Stomach (tissue), 9 donors: ENCODE measurements around the gene NRG4. TPM values are rescaled to one million over a fixed set of nuclear protein-coding genes. Genes with fewer than 3 reads are reported as not detected.
"Not testable (repeated sequence)": the region's sequence is repeated elsewhere in the genome, so short reads cannot be mapped to it uniquely, and the experiment has no call there.

ENCODE experiments used
- DNase-seq, 2 donors: peaks; one replicate each; pipeline versions ENCODE4 v3.0.0 to v3.0.0-alpha.2; 2013 to 2019
- H3K27ac ChIP-seq, 5 donors: fragments of 200-600 bp in 4 of 5; sonication (generic) in 4 of 5; one replicate each; pipeline ENCODE4 v1.5.1; 2013 to 2019; ENCODE audit warnings: mild to moderate bottlenecking in 1 of 5, moderate library complexity in 1 of 5
- H3K27me3 ChIP-seq, 3 donors: fragments of 200-600 bp; sonication (generic); one replicate each; pipeline ENCODE4 v1.5.1; 2017 to 2019; ENCODE audit warnings: mixed run types in 1 of 3
- H3K36me3 ChIP-seq, 4 donors: fragments of 200-600 bp; sonication (generic); 1 replicate in 3 of 4; 2 replicates in 1 of 4; pipeline ENCODE4 v1.5.1; 2016 to 2019
- H3K4me1 ChIP-seq, 4 donors: fragments of 200-600 bp; sonication (generic); one replicate each; pipeline ENCODE4 v1.5.1; 2016 to 2019
- H3K4me3 ChIP-seq, 4 donors: fragments of 200-600 bp; sonication (generic) in 3 of 4; one replicate each; pipeline ENCODE4 v1.5.1; 2016 to 2019; ENCODE audit warnings: mild to moderate bottlenecking in 1 of 4
- H3K9me3 ChIP-seq, 4 donors: fragments of 200-600 bp; sonication (generic); one replicate each; pipeline ENCODE4 v1.5.1; 2016 to 2019
- CTCF ChIP-seq, 7 experiments: fragments of 450-650 bp in 4 of 7; fragments of 200-600 bp in 3 of 7; sonication (generic) in 3 of 7; IDR thresholded peaks; one replicate each; pipeline ENCODE4 v1.5.1; 2016 to 2019; ENCODE audit warnings: antibody characterized with exemption in 7 of 7, control low read depth in 2 of 7, mild to moderate bottlenecking in 1 of 7
- EP300 ChIP-seq: sonication (generic); formaldehyde crosslinking; IDR thresholded peaks from one replicate; pipeline ENCODE4 v1.6.1; 2017; ENCODE audit warnings: antibody characterized with exemption
- POLR2A ChIP-seq, 4 donors: fragments of 450-650 bp; IDR thresholded peaks; one replicate each; pipeline ENCODE4 v1.6.1; 2016; ENCODE audit warnings: antibody characterized with exemption in 4 of 4, control low read depth in 2 of 4, mild to moderate bottlenecking in 1 of 4, moderate library complexity in 1 of 4
- POLR2AphosphoS5 ChIP-seq, 3 donors: sonication (generic); formaldehyde crosslinking; IDR thresholded peaks; one replicate each; pipeline ENCODE4 v1.6.1; 2016; ENCODE audit warnings: antibody characterized with exemption in 3 of 3
- WGBS, 5 donors: extraction: QIAGEN DNeasy Blood & Tissue Kit in 3 of 5; methylation state at CpG; one replicate each; pipeline versions ENCODE4 v1.1.5 to v1.1.7; 2013 to 2018; 5-methylcytosine and 5-hydroxymethylcytosine counted together
- intact Hi-C: fragments of 100-400 bp; cut with DNase I; formaldehyde crosslinking; loops from one replicate; pipeline ENCODE4 v1.15.1; 2023; ENCODE audit warnings: low total_unique reads
- polyA plus RNA-seq, 3 donors: library from polyadenylated mRNA; stranded (reverse); fragments of 200-250 nt; gene quantifications; one replicate each; pipeline ENCODE4 v1.2.3, GENCODE V29; 2013
- total RNA-seq, 5 donors: library from RNA; depleted of rRNA; stranded (reverse); fragments of >200 nt; gene quantifications; one replicate each; pipeline versions ENCODE4 v1.1.0 to v1.2.3, GENCODE V29; 2014 to 2016
- donor health status: healthy with polysubstance abuse.
- donor health status: Bipolar disorder and iron deficiency.
- donor health status: healthy.

NRG4 gene
- total and polyA plus RNA-seq, 8 donors: 1.6 to 42.0 (median 19.7) TPM; not detected in 2

GRCh38 chr15:76059320-76060117 lies 47.3 kb upstream of the NRG4 start, which contains the start of gene TMEM266:
Gene TMEM266 (plus strand): TSS chr15:76059985. CDS start chr15:76134264, 74,279 bp downstream.
- Histone ChIP-seq H3K27ac (peak within 1 kb of the TSS in 1 of 5 donors; percentile 50), H3K36me3 (no peaks in the 10 kb centered on the region), H3K4me1 (peaks cover 21 to 31% (median 26%) of the 10 kb centered on the region in 4 donors), H3K4me3 (peak within 1 kb of the TSS; percentile 63 to 85 (median 68)), H3K27me3 (peaks cover 0 to 55% (median 4%) of the 10 kb centered on the region in 3 donors), H3K9me3 (no peaks in the 10 kb centered on the region)
- TF ChIP-seq CTCF (IDR thresholded peaks at IDR 0.05) (no peak), EP300 (no peak)
- peak; percentile 43 to 86 for DNase-seq
- intact Hi-C loops: loop anchor here (5.0 kb wide), 1 partner anchor 78 kb away; no protein-coding TSS in a partner anchor
- WGBS, 5 donors: 0 to 1% (median 1%) methylated on average over 52 to 105 of the region's 107 CpGs

GRCh38 chr15:76058714-76059319 lies 46.6 kb upstream of the NRG4 start:
- DNase-seq: peak in 1 of 2 donors; percentile 53
- Histone ChIP-seq H3K4me3 (peak overlapping the region; percentile 63 to 85 (median 68)), H3K4me1 (peaks cover 21 to 31% (median 26%) of the 10 kb centered on the region in 4 donors), H3K36me3 (no peaks in the 10 kb centered on the region), H3K27ac (no peak overlapping the region), H3K27me3 (peaks cover 0 to 60% (median 4%) of the 10 kb centered on the region in 3 donors), H3K9me3 (no peaks in the 10 kb centered on the region)
- intact Hi-C loops: no loop called here
- no peak for TF ChIP-seq POLR2A (IDR thresholded peaks at IDR 0.05)
- no peak for TF ChIP-seq EP300
- no peak for TF ChIP-seq POLR2AphosphoS5 (IDR thresholded peaks at IDR 0.05)
- no peak for TF ChIP-seq CTCF (IDR thresholded peaks at IDR 0.05)
- WGBS, 5 donors: 9 to 14% (median 10%) methylated on average over 18 of the region's 18 CpGs

DNA sequence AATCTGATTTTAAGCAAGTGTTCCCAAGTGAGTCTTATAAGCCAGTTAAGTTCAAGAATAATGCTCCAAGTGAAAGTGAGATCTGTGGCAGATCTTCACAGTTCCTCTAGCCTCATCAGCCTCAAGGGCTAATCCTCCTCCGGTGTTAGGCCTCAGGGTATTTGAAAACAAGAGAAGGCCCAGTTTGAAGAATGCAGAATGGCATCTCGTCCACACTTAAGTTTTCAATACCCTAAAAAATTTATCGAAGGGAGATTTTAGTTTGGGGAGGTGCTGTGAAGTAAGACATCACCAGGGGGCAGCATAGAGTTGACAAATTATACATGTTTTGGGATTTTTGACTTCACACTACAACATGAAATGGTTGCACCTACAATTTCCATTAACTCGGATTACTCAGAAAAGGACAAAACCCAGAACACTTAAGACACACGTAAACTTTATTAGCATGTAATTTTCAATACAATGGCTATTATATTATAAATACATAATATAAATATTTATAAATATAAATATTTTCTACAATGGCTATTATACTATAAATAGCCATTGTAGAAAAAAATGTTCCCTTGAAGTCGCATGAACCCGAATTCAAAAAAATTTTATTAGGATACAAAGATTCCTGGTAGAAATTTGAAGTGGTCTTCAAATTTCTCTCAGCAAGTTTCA lies 45.2 kb upstream of the NRG4 start:
- H3K27me3 ChIP-seq: peaks cover 0 to 48% (median 4%) of the 10 kb centered on the region in 3 donors
- H3K36me3 ChIP-seq: no peaks in the 10 kb centered on the region
- peak; percentile 28 to 74 for DNase-seq
- intact Hi-C loops: no loop called here
- TF ChIP-seq CTCF (IDR thresholded peaks at IDR 0.05): peak in 5 of 7 experiments; percentile 50 to 80 (median 67)
- TF ChIP-seq POLR2AphosphoS5 (IDR thresholded peaks at IDR 0.05): no peak
- no peak overlapping the region for H3K27ac ChIP-seq
- peak overlapping the region in 3 of 4 donors; percentile 21 to 29 (median 25) for H3K4me3 ChIP-seq
- 1 to 2% (median 2%) methylated on average over 7 of the region's 7 CpGs for WGBS, 5 donors
- no peaks in the 10 kb centered on the region for H3K9me3 ChIP-seq
- peaks cover 21 to 31% (median 26%) of the 10 kb centered on the region in 4 donors for H3K4me1 ChIP-seq

- Histone ChIP-seq H3K27me3 (peaks cover 0 to 48% (median 4%) of the 10 kb centered on the region in 3 donors), H3K27ac (no peak overlapping the region), H3K9me3 (no peaks in the 10 kb centered on the region), H3K4me1 (peaks cover 21 to 31% (median 26%) of the 10 kb centered on the region in 4 donors), H3K36me3 (no peaks in the 10 kb centered on the region), H3K4me3 (peak overlapping the region in 3 of 4 donors; percentile 21 to 29 (median 25))
- 1 to 13% (median 10%) methylated on average over 3 of the region's 3 CpGs for WGBS, 5 donors
- DNase-seq: peak in 1 of 2 donors; percentile 45
- intact Hi-C loops: no loop called here
- TF ChIP-seq CTCF (IDR thresholded peaks at IDR 0.05) (no peak), EP300 (no peak), POLR2AphosphoS5 (IDR thresholded peaks at IDR 0.05) (no peak), POLR2A (IDR thresholded peaks at IDR 0.05) (no peak)
These were observed 44.7 kb upstream of the NRG4 start for GRCh38 chr15:76056931-76057330.

DNA sequence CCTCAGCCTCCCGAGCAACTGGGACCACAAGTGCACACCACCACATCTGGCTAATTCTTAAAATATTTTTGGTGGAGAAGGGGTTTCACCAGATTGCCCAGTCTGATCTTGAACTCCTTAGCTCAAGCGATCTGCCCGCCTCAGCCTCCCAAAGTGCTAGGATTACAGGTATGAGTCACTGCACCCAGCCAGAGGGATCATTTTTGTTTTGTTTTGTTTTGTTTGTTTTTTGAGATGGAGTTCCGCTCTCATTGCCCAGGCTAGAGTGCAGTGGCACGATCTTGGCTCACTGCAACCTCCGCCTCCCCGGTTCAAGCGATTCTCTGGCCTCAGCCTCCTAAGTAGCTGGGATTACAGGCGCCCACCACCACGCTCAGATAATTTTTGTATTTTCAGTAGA lies 42.0 kb upstream of the NRG4 start:
- DNase-seq, H3K9me3 ChIP-seq, intact Hi-C loops, H3K36me3 ChIP-seq, H3K4me3 ChIP-seq, H3K27ac ChIP-seq: not testable (repeated sequence)
- Histone ChIP-seq H3K27me3 (peaks cover 0 to 24% (median 2%) of the 10 kb centered on the region in 3 donors), H3K4me1 (peaks cover 13 to 21% (median 16%) of the 10 kb centered on the region in 4 donors)
- 90 to 95% (median 94%) methylated on average over 10 of the region's 10 CpGs for WGBS, 5 donors
